SK-N-SH (cell line): Measurements from ENCODE around the gene CIC. TPM values are rescaled to one million over a fixed set of nuclear protein-coding genes. Genes with fewer than 3 reads are reported as not detected.

Source experiments
- CTCF ChIA-PET: fragments of 300-600, 350-600 bp; formaldehyde crosslinking; extraction: SDS; loops from one replicate; lab custom pipeline; 2021; lab: Yijun Ruan, JAX
- POLR2A ChIA-PET: fragments of 350-600 bp; sonication (Branson Sonifier 250); formaldehyde crosslinking; extraction: SDS; loops from one replicate; lab custom pipeline; 2020; ENCODE audit warnings: antibody characterized with exemption, inconsistent platforms; lab: Yijun Ruan, JAX
- DNase-seq: peaks from one replicate; pipeline ENCODE4 v3.0.0; 2012
- H2AFZ ChIP-seq: fragments of 200-600 bp; sonication (generic); 2 replicates; pipeline ENCODE4 v1.8.1; 2016; ENCODE audit warnings: antibody characterized with exemption, mild to moderate bottlenecking, low read depth
- H3F3A ChIP-seq: fragments of 200-600 bp; sonication (generic); replicated peaks from 2 replicates; pipeline ENCODE3; 2016; ENCODE audit warnings: antibody characterized with exemption, mild to moderate bottlenecking; ENCODE audit not compliant: insufficient read depth
- H3K27ac ChIP-seq, 2 experiments: fragments of 200-500 bp in 1 of 2; fragments of 200-600 bp in 1 of 2; sonication (Bioruptor generic) in 1 of 2; sonication (generic), shearing (Covaris generic) in 1 of 2; 2 replicates each; pipeline versions ENCODE4 v1.5.1 to v1.6.1; 2014 to 2016; ENCODE audit warnings: low read depth in 2 of 2, inconsistent platforms in 1 of 2, low read length in 1 of 2, mild to moderate bottlenecking in 1 of 2, mixed read lengths in 1 of 2
- H3K27me3 ChIP-seq: fragments of 200-600 bp; sonication (generic), shearing (Covaris generic); 2 replicates; pipeline ENCODE4 v1.6.1; 2016; ENCODE audit warnings: mixed run types; ENCODE audit not compliant: insufficient read depth
- H3K36me3 ChIP-seq, 2 experiments: fragments of 200-500 bp in 1 of 2; fragments of 200-600 bp in 1 of 2; sonication (Bioruptor generic) in 1 of 2; sonication (generic) in 1 of 2; replicated peaks in 1 of 2; 2 replicates each; pipeline versions ENCODE3 to v1.5.1; 2014 to 2016; ENCODE audit warnings: low read length in 1 of 2, mild to moderate bottlenecking in 1 of 2; ENCODE audit not compliant: insufficient read depth in 2 of 2, control insufficient read depth in 1 of 2
- H3K4me1 ChIP-seq, 2 experiments: fragments of 200-500 bp in 1 of 2; fragments of 200-600 bp in 1 of 2; sonication (Bioruptor generic) in 1 of 2; sonication (generic), shearing (Covaris generic) in 1 of 2; 2 replicates each; pipeline versions ENCODE4 v1.5.1 to v1.6.1; 2014 to 2016; ENCODE audit warnings: low read depth in 1 of 2, low read length in 1 of 2, mixed run types in 1 of 2; ENCODE audit not compliant: insufficient read depth in 2 of 2, control insufficient read depth in 1 of 2
- H3K4me2 ChIP-seq: fragments of 200-600 bp; sonication (generic), shearing (Covaris generic); 2 replicates; pipeline ENCODE4 v1.6.1; 2017; ENCODE audit warnings: mixed run types
- H3K4me3 ChIP-seq, 2 experiments: fragments of 200-500 bp in 1 of 2; fragments of 200-600 bp in 1 of 2; sonication (Bioruptor generic) in 1 of 2; sonication (generic), shearing (Covaris generic) in 1 of 2; 2 replicates each; pipeline versions ENCODE4 v1.5.1 to v1.8.1; 2014 to 2016; ENCODE audit warnings: low read depth in 2 of 2, inconsistent platforms in 1 of 2, low read length in 1 of 2, mild to moderate bottlenecking in 1 of 2, mixed read lengths in 1 of 2, moderate library complexity in 1 of 2
- H3K79me2 ChIP-seq: fragments of 200-600 bp; sonication (generic); 2 replicates; pipeline ENCODE4 v1.8.1; 2017; ENCODE audit warnings: mild to moderate bottlenecking; ENCODE audit not compliant: insufficient read depth
- H3K9ac ChIP-seq: fragments of 200-600 bp; sonication (generic); 2 replicates; pipeline ENCODE4 v1.6.1; 2017; ENCODE audit warnings: mixed run types
- H3K9me2 ChIP-seq: fragments of 200-600 bp; sonication (generic); 2 replicates; pipeline ENCODE4 v1.6.1; 2017; ENCODE audit warnings: mixed run types
- H3K9me3 ChIP-seq: fragments of 200-600 bp; sonication (generic); 2 replicates; pipeline ENCODE4 v1.6.1; 2017; ENCODE audit warnings: mixed run types, mild to moderate bottlenecking, moderate library complexity
- H4K20me1 ChIP-seq: fragments of 200-600 bp; sonication (generic); 2 replicates; pipeline ENCODE4 v1.6.1; 2017; ENCODE audit warnings: mild to moderate bottlenecking, mixed run types; ENCODE audit not compliant: insufficient read depth
- CHD2 ChIP-seq: fragments of 150-350 bp; IDR thresholded peaks from 2 replicates; pipeline ENCODE4 v1.6.1; 2018; ENCODE audit warnings: low read length; ENCODE audit not compliant: partially characterized antibody
- FOXJ3 ChIP-seq: sonication (generic); formaldehyde crosslinking; IDR thresholded peaks from 2 replicates; pipeline ENCODE4 v1.5.1; 2020; ENCODE audit warnings: mild to moderate bottlenecking, missing genetic modification reagents
- FOXM1 ChIP-seq: IDR thresholded peaks from 2 replicates; pipeline ENCODE4 v1.4.0; 2012; ENCODE audit warnings: low read depth, mild to moderate bottlenecking
- NFIC ChIP-seq: IDR thresholded peaks from 2 replicates; pipeline ENCODE4 v1.4.0; 2012; ENCODE audit warnings: borderline replicate concordance
- NRF1 ChIP-seq: IDR thresholded peaks from 2 replicates; pipeline ENCODE4 v1.6.1; 2012; ENCODE audit warnings: low read depth, mild to moderate bottlenecking, low read length
- POLR2AphosphoS5 ChIP-seq: IDR thresholded peaks from 2 replicates; pipeline ENCODE4 v1.6.1; 2012; ENCODE audit warnings: low read depth, low read length
- RAD21 ChIP-seq: IDR thresholded peaks from 2 replicates; pipeline ENCODE4 v1.6.1; 2012; ENCODE audit warnings: mild to moderate bottlenecking, low read length
- RFX5 ChIP-seq: IDR thresholded peaks from 2 replicates; pipeline ENCODE4 v1.6.1; 2012; ENCODE audit warnings: mild to moderate bottlenecking, improper control_type of control experiment, low read length
- SMC3 ChIP-seq: IDR thresholded peaks from 2 replicates; pipeline ENCODE4 v1.6.1; 2012; ENCODE audit warnings: low read depth, low read length, improper control_type of control experiment
- TAF1 ChIP-seq: IDR thresholded peaks from 2 replicates; pipeline ENCODE4 v1.6.1; 2012; ENCODE audit warnings: low read depth, mild to moderate bottlenecking, low read length, moderate library complexity, borderline replicate concordance
- TCF12 ChIP-seq: IDR thresholded peaks from 2 replicates; pipeline ENCODE4 v1.4.0; 2012
- TEAD4 ChIP-seq: IDR thresholded peaks from 2 replicates; pipeline ENCODE4 v1.4.0; 2012; ENCODE audit warnings: mild to moderate bottlenecking, borderline replicate concordance; ENCODE audit not compliant: insufficient read depth
- YY1 ChIP-seq: IDR thresholded peaks from 2 replicates; pipeline ENCODE4 v1.4.0; 2012; ENCODE audit warnings: low read depth, mild to moderate bottlenecking
- WGBS: methylation state at CpG from one replicate; pipeline ENCODE4 v1.1.6; 2017; ENCODE audit warnings: low lambda C conversion rate; 5-methylcytosine and 5-hydroxymethylcytosine counted together
- polyA plus RNA-seq, 3 experiments: library from polyadenylated mRNA; depleted of rRNA; stranded (reverse); fragments of >200 nt; gene quantifications; 2 replicates each; pipeline ENCODE4 v1.2.3, GENCODE V29; 2012
- TF ChIP-seq, protein P1 (sequence below): IDR thresholded peaks from 2 replicates; pipeline ENCODE4; 2012
- TF ChIP-seq, protein P2 (sequence below): fragments of 150-350 bp; IDR thresholded peaks from 2 replicates; pipeline ENCODE4 v1.6.1; 2016; ENCODE audit warnings: mild to moderate bottlenecking, low read depth, low read length
- TF ChIP-seq, protein P3 (sequence below): IDR thresholded peaks from 2 replicates; pipeline ENCODE4 v1.6.1; 2012; ENCODE audit warnings: mild to moderate bottlenecking, low read depth, low read length, moderate library complexity
- TF ChIP-seq, protein P4 (sequence below): IDR thresholded peaks from 2 replicates; pipeline ENCODE4 v1.4.0; 2012; ENCODE audit warnings: low read depth, borderline replicate concordance

Gene CIC
- polyA plus RNA-seq, 1 of the 3 experiments (the other 2 are of a cell fraction), result 16.9 TPM

DNA sequence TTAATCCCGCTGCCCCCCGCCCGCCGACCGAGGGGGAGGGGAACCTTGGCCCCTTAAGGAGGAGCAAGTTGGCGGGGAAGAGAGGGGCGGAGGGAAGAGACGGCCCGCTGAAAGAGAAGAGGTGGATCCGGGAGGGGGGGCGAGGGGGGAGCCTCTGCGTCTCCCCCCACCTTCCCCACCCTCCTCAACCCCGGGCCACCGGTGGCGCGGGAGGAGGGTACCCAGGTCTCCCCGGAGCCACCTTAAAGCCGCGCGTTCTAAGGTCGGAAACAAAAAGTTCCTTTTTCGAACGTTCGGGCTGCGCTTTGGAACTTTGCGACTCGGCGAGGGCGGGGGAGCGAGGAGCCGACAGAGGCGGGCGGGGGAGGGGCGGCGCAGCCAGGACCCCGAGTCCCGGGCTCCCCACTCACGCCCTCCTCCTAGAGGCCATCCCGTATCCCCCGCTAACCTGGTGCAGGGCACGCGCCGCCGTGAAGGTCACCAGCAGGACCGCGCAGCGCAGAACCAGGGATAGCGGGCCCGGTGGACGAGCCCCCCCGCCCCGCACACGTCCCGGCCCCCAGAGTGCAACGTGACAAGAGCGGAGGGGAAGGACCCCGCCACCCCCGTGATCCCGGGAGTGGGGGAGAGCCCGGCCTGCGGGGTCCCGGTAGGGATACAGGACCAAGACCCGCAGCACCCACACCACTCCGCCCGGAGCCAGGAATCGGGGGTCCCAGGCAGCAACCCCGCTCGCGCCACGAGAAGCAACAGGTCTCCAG, 14.8 kb upstream of the CIC start:
- DNase-seq, result peak; percentile 79
- TF ChIP-seq, protein P1, sequence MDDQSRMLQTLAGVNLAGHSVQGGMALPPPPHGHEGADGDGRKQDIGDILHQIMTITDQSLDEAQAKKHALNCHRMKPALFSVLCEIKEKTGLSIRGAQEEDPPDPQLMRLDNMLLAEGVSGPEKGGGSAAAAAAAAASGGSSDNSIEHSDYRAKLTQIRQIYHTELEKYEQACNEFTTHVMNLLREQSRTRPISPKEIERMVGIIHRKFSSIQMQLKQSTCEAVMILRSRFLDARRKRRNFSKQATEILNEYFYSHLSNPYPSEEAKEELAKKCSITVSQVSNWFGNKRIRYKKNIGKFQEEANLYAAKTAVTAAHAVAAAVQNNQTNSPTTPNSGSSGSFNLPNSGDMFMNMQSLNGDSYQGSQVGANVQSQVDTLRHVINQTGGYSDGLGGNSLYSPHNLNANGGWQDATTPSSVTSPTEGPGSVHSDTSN, result peak; percentile 9; the same call in 1 of the 2 replicates
- TF ChIP-seq TAF1 (peak; percentile 33; the same call in 1 of the 2 replicates), TCF12 (no peak), POLR2AphosphoS5 (peak; percentile 47; the same call in 1 of the 2 replicates), TEAD4 (no peak), CHD2 (peak; percentile 19), NFIC (peak; percentile 41; the same call in 1 of the 2 replicates)
- no peaks in the 10 kb centered on the region for H3K9me2 ChIP-seq
- peaks cover 17 to 33% of the 10 kb centered on the region in 2 experiments for H3K4me1 ChIP-seq
- H3F3A ChIP-seq, result peaks cover 31% of the 10 kb centered on the region
- ChIA-PET CTCF (no interaction called here), POLR2A (no interaction called here)
- under 1% methylated on average over 51 of the region's 70 CpGs for WGBS
- H3K9ac ChIP-seq, result peak overlapping the region; percentile 99
- peak overlapping the region; percentile 98 for H3K4me2 ChIP-seq
- no peak overlapping the region for H2AFZ ChIP-seq
- H3K36me3 ChIP-seq, result peaks cover 7 to 11% of the 10 kb centered on the region in 2 experiments
- H3K9me3 ChIP-seq, result no peaks in the 10 kb centered on the region
- no peaks in the 10 kb centered on the region for H3K27me3 ChIP-seq
- peak overlapping the region; percentile 89 to 96 for H3K4me3 ChIP-seq
- H3K79me2 ChIP-seq, result peaks cover 63% of the 10 kb centered on the region
- H3K27ac ChIP-seq, result peak overlapping the region; percentile 89 to 90
- H4K20me1 ChIP-seq, result peaks cover 39% of the 10 kb centered on the region

DNA sequence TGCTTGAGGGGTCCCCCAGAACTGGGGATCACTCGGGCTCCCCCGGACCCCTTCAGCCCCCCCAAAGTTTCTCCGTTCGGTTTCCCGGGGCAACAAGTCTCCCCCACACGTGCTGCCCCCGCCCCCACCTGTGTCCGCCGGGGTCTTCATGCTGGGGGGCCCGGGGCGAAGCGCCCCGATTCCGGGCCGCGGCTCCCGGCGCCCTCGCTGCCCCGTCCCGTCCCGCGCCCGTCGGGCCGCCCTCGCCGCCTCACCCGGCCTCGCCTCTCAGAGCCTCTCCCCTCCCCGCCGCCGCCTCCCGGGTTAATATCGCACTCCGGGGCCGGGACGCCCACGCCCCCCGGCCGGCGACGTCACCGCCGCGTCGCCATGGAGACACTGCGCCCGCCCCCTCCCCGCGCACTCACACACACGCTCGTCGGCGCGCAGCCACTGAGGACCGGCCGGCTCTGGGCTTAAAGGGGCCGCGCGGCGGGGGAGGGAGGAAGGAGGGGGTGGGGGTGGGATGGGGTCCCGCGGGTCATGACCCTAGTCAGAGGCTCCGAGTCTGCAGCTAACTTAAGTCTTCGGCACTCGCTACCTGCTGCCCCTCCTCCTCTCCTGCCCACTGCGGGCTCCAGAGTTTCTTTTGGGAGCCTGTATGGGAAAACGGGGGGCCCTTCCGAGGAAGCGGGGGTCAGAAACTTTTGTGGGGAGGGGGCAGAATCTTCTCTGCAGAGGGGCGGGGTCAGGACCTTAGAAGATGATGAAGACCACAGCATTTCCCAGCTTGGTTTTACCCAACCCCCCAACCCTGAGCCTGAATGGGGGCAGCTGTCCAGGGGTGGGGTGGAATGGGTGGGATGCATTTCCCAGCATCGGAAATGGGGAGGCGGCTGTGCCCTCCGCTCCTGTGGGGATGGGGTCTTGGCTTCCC, 13.9 kb upstream of the CIC start, which contains the start of gene ERF:
Gene ERF (minus strand): TSS at position 279 of the 916 bp plus-strand sequence. CDS start 129 bp downstream, at position 150.
- 0% methylated on average over 18 of the region's 75 CpGs for WGBS
- Histone ChIP-seq H3K27ac (peak within 1 kb of the TSS; percentile 97 to 98), H3F3A (peaks cover 29% of the 10 kb centered on the region), H3K4me3 (peak within 1 kb of the TSS; percentile 89 to 96), H2AFZ (peak within 1 kb of the TSS; percentile 82; the same call in 1 of the 2 replicates), H3K36me3 (peaks cover 3 to 4% of the 10 kb centered on the region in 2 experiments), H3K27me3 (no peaks in the 10 kb centered on the region), H4K20me1 (peaks cover 30% of the 10 kb centered on the region), H3K9me2 (no peaks in the 10 kb centered on the region), H3K79me2 (peaks cover 55% of the 10 kb centered on the region), H3K4me2 (peak within 1 kb of the TSS; percentile 99), H3K9ac (peak within 1 kb of the TSS; percentile 99), H3K9me3 (no peaks in the 10 kb centered on the region), H3K4me1 (peaks cover 13 to 32% of the 10 kb centered on the region in 2 experiments)
- CTCF ChIA-PET, result interaction anchor here (1.0 to 2.2 kb wide), 7 partner anchors 9 to 41 kb away, joined by 3 to 27 read pairs (median 4); partner anchors contain the start of gene GSK3A
- DNase-seq, result peak; percentile 96
- POLR2A ChIA-PET, result interaction anchor here (0.6 to 1.9 kb wide), 5 partner anchors 15 to 26 kb away, joined by 3 to 6 read pairs (median 4); partner anchors contain the start of gene CIC
- TF ChIP-seq TCF12 (no peak), RAD21 (no peak), FOXJ3 (no peak), RFX5 (no peak), SMC3 (no peak), YY1 (no peak), CHD2 (peak; percentile 38), FOXM1 (no peak), NRF1 (peak; percentile 51)
- TF ChIP-seq, protein P2, sequence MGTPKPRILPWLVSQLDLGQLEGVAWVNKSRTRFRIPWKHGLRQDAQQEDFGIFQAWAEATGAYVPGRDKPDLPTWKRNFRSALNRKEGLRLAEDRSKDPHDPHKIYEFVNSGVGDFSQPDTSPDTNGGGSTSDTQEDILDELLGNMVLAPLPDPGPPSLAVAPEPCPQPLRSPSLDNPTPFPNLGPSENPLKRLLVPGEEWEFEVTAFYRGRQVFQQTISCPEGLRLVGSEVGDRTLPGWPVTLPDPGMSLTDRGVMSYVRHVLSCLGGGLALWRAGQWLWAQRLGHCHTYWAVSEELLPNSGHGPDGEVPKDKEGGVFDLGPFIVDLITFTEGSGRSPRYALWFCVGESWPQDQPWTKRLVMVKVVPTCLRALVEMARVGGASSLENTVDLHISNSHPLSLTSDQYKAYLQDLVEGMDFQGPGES, result no peak
- TF ChIP-seq, protein P3, sequence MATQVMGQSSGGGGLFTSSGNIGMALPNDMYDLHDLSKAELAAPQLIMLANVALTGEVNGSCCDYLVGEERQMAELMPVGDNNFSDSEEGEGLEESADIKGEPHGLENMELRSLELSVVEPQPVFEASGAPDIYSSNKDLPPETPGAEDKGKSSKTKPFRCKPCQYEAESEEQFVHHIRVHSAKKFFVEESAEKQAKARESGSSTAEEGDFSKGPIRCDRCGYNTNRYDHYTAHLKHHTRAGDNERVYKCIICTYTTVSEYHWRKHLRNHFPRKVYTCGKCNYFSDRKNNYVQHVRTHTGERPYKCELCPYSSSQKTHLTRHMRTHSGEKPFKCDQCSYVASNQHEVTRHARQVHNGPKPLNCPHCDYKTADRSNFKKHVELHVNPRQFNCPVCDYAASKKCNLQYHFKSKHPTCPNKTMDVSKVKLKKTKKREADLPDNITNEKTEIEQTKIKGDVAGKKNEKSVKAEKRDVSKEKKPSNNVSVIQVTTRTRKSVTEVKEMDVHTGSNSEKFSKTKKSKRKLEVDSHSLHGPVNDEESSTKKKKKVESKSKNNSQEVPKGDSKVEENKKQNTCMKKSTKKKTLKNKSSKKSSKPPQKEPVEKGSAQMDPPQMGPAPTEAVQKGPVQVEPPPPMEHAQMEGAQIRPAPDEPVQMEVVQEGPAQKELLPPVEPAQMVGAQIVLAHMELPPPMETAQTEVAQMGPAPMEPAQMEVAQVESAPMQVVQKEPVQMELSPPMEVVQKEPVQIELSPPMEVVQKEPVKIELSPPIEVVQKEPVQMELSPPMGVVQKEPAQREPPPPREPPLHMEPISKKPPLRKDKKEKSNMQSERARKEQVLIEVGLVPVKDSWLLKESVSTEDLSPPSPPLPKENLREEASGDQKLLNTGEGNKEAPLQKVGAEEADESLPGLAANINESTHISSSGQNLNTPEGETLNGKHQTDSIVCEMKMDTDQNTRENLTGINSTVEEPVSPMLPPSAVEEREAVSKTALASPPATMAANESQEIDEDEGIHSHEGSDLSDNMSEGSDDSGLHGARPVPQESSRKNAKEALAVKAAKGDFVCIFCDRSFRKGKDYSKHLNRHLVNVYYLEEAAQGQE, result peak; percentile 19; the same call in 1 of the 2 replicates
- TF ChIP-seq, protein P4, sequence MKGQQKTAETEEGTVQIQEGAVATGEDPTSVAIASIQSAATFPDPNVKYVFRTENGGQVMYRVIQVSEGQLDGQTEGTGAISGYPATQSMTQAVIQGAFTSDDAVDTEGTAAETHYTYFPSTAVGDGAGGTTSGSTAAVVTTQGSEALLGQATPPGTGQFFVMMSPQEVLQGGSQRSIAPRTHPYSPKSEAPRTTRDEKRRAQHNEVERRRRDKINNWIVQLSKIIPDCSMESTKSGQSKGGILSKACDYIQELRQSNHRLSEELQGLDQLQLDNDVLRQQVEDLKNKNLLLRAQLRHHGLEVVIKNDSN, result no peak
